HCT116 (cell line): Measurements from ENCODE around the gene IARS1. TPM values are rescaled to one million over a fixed set of nuclear protein-coding genes. Genes with fewer than 3 reads are reported as not detected.

Source experiments
- ATAC-seq: fragments of 200-7000 bp; cut with Tn5 transposase; 2 replicates; pipeline ENCODE4 v1.9.1; 2020; ENCODE audit warnings: mild to moderate bottlenecking, moderate library complexity
- BruUV-seq: library from RNA; stranded (reverse); fragments of 400-500 nt; replicated peaks from 2 replicates; lab custom pipeline; 2021; lab: Mats Ljungman, UMichigan
- CTCF ChIA-PET: fragments of 300-600 bp; sonication (Branson Sonifier 250); formaldehyde crosslinking; loops from one replicate; lab custom pipeline; 2021; ENCODE audit warnings: antibody characterized with exemption; lab: Charles Lee
- POLR2A ChIA-PET: fragments of 300-600, 350-600 bp; sonication (Branson Sonifier 250); formaldehyde crosslinking; loops from one replicate; lab custom pipeline; 2021; ENCODE audit warnings: antibody characterized with exemption; lab: Charles Lee
- RAD21 ChIA-PET, 2 experiments: fragments of 300-600 bp; sonication (Branson Sonifier 250); formaldehyde crosslinking; loops; one replicate each; lab custom pipeline; 2023; ENCODE audit warnings: low total read pairs in 2 of 2; ENCODE audit not compliant: uncharacterized antibody in 2 of 2, unreplicated experiment in 2 of 2, low non-redundant PET in 1 of 2; lab: Charles Lee
- DNase-seq: peaks from one replicate; pipeline ENCODE4 v3.0.0-alpha.2; 2010; ENCODE audit warnings: low read depth, low spot score
- H2AFZ ChIP-seq: fragments of 200-600 bp; shearing (Covaris generic), sonication (generic); 2 replicates; pipeline ENCODE4 v1.6.1; 2017; ENCODE audit warnings: low read depth, mixed run types, mixed read lengths, antibody characterized with exemption, low read length; ENCODE audit not compliant: poor library complexity, severe bottlenecking
- H3K27ac ChIP-seq: 2 replicates; pipeline ENCODE4 v1.5.1; 2012; ENCODE audit warnings: low read depth, low read length
- H3K27me3 ChIP-seq: fragments of 200-600 bp; sonication (generic); 2 replicates; pipeline ENCODE4 v1.6.1; 2016; ENCODE audit warnings: mixed run types, low read length, mixed read lengths; ENCODE audit not compliant: insufficient read depth
- H3K36me3 ChIP-seq, 2 experiments: fragments of 200-500 bp in 1 of 2; fragments of 200-600 bp in 1 of 2; sonication (Bioruptor generic) in 1 of 2; sonication (generic) in 1 of 2; 2 replicates each; pipeline versions ENCODE4 v1.5.1 to v1.6.1; 2014 to 2016; ENCODE audit warnings: low read length in 2 of 2, inconsistent platforms in 1 of 2, mixed read lengths in 1 of 2, mixed run types in 1 of 2; ENCODE audit not compliant: insufficient read depth in 2 of 2, control insufficient read depth in 1 of 2
- H3K4me1 ChIP-seq, 2 experiments: fragments of 200-600 bp in 1 of 2; sonication (generic) in 1 of 2; 2 replicates each; pipeline versions ENCODE4 v1.5.1 to v1.6.1; 2012 to 2017; ENCODE audit warnings: low read length in 2 of 2, inconsistent platforms in 1 of 2, mild to moderate bottlenecking in 1 of 2, mixed read lengths in 1 of 2, mixed run types in 1 of 2, moderate library complexity in 1 of 2; ENCODE audit not compliant: insufficient read depth in 2 of 2, control insufficient read depth in 1 of 2
- H3K4me2 ChIP-seq: fragments of 200-600 bp; sonication (generic); 2 replicates; pipeline ENCODE4 v1.6.1; 2017; ENCODE audit warnings: mixed run types, low read length, mixed read lengths
- H3K4me3 ChIP-seq, 2 experiments: fragments of 200-600 bp in 1 of 2; sonication (generic) in 1 of 2; replicated peaks in 1 of 2; 2 replicates each; pipeline ENCODE4 v1.5.1; 2011 to 2016; ENCODE audit warnings: low read length in 2 of 2, control low read depth in 1 of 2, low read depth in 1 of 2, mild to moderate bottlenecking in 1 of 2, mixed read lengths in 1 of 2, mixed run types in 1 of 2
- H3K79me2 ChIP-seq: fragments of 200-600 bp; sonication (generic); 2 replicates; pipeline ENCODE4 v1.6.1; 2017; ENCODE audit warnings: mild to moderate bottlenecking, mixed run types, low read length, moderate library complexity, mixed read lengths; ENCODE audit not compliant: insufficient read depth
- H3K9ac ChIP-seq: fragments of 200-600 bp; sonication (generic); 2 replicates; pipeline ENCODE4 v1.6.1; 2016; ENCODE audit warnings: low read length, mixed read lengths
- H3K9me2 ChIP-seq: fragments of 200-600 bp; sonication (generic), shearing (Covaris generic); 2 replicates; pipeline ENCODE4 v1.6.1; 2017; ENCODE audit warnings: mixed run types, mild to moderate bottlenecking, moderate library complexity; ENCODE audit not compliant: insufficient read depth
- H3K9me3 ChIP-seq, 2 experiments: fragments of 200-500 bp in 1 of 2; fragments of 200-600 bp in 1 of 2; sonication (Bioruptor generic) in 1 of 2; sonication (generic) in 1 of 2; 2 replicates each; pipeline ENCODE4 v1.6.1; 2014 to 2017; ENCODE audit warnings: low read length in 2 of 2, mixed read lengths in 2 of 2, inconsistent platforms in 1 of 2, low read depth in 1 of 2, mild to moderate bottlenecking in 1 of 2, mixed run types in 1 of 2, moderate library complexity in 1 of 2; ENCODE audit not compliant: control insufficient read depth in 1 of 2, insufficient read depth in 1 of 2
- H4K20me1 ChIP-seq: fragments of 200-600 bp; sonication (generic), shearing (Covaris generic); 2 replicates; pipeline ENCODE4 v1.6.1; 2017; ENCODE audit warnings: mixed run types, mild to moderate bottlenecking, moderate library complexity; ENCODE audit not compliant: insufficient read depth
- CEBPB ChIP-seq: IDR thresholded peaks from 2 replicates; pipeline ENCODE4 v1.6.1; 2012; ENCODE audit warnings: low read depth
- FOSL1 ChIP-seq: IDR thresholded peaks from 2 replicates; pipeline ENCODE4 v1.6.1; 2012; ENCODE audit warnings: low read depth
- JUND ChIP-seq: IDR thresholded peaks from 2 replicates; pipeline ENCODE4 v1.6.1; 2012
- POLR2AphosphoS5 ChIP-seq: IDR thresholded peaks from 2 replicates; pipeline ENCODE4 v1.6.1; 2011; ENCODE audit warnings: mild to moderate bottlenecking, low read depth, low read length, moderate library complexity
- RAD21 ChIP-seq: IDR thresholded peaks from 2 replicates; pipeline ENCODE4 v1.6.1; 2012; ENCODE audit warnings: low read depth, mild to moderate bottlenecking
- SIN3A ChIP-seq: IDR thresholded peaks from 2 replicates; pipeline ENCODE4 v1.6.1; 2012; ENCODE audit warnings: low read depth
- YY1 ChIP-seq: IDR thresholded peaks from 2 replicates; pipeline ENCODE4 v1.6.1; 2011; ENCODE audit warnings: low read length, low read depth, moderate library complexity, mild to moderate bottlenecking; ENCODE audit not compliant: insufficient replicate concordance; ENCODE audit errors: extremely low read depth
- ZFX ChIP-seq: fragments of 450-650 bp; IDR thresholded peaks from 2 replicates; pipeline ENCODE4 v1.6.1; 2017
- intact Hi-C: fragments of 100-400 bp; cut with micrococcal nuclease; formaldehyde crosslinking; loops from 2 replicates; pipeline ENCODE4 v1.10.0; 2022
- total RNA-seq: library from RNA; stranded (reverse); gene quantifications from one replicate; pipeline ENCODE4 v1.2.1, GENCODE V29; 2021; ENCODE audit not compliant: unreplicated experiment
- TF ChIP-seq, protein P1 (sequence below): IDR thresholded peaks from 2 replicates; pipeline ENCODE4 v1.6.1; 2012

IARS1 gene
- total RNA-seq, 1 experiment from 2014 or later = 279 TPM

GRCh38 chr9:92327283-92327850 is 33.9 kb upstream of the IARS1 start (continued):
- no peak for TF ChIP-seq SIN3A
- TF ChIP-seq CEBPB = no peak
- TF ChIP-seq, protein P1, sequence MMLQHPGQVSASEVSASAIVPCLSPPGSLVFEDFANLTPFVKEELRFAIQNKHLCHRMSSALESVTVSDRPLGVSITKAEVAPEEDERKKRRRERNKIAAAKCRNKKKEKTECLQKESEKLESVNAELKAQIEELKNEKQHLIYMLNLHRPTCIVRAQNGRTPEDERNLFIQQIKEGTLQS = no peak
- no peak for TF ChIP-seq ZFX
- no peak for TF ChIP-seq JUND
- no peak for TF ChIP-seq RAD21
- TF ChIP-seq FOSL1 = no peak
- TF ChIP-seq POLR2AphosphoS5 = no peak
- no peak for TF ChIP-seq YY1
- TF ChIP-seq, all 23 proteins: peak for 0

GRCh38 chr9:92325991-92326500 is 32.5 kb upstream of the IARS1 start:
- H3K4me3 ChIP-seq = peak overlapping the region; percentile 86 to 88
- RAD21 ChIA-PET = no interaction called here

More at GRCh38 chr9:92325991-92326500, 32.5 kb upstream of the IARS1 start:
- Histone ChIP-seq H2AFZ (peak overlapping the region; percentile 83), H3K36me3 (peaks cover 13 to 14% of the 10 kb centered on the region in 2 experiments; a peak in 3 of 4 replicates), H3K79me2 (peaks cover 31% of the 10 kb centered on the region), H4K20me1 (no peaks in the 10 kb centered on the region), H3K27me3 (no peaks in the 10 kb centered on the region), H3K9ac (peak overlapping the region; percentile 88), H3K4me2 (peak overlapping the region; percentile 82), H3K9me3 (no peaks in the 10 kb centered on the region), H3K27ac (peak overlapping the region; percentile 87), H3K4me1 (peaks cover 9 to 17% of the 10 kb centered on the region in 2 experiments; a peak in 3 of 4 replicates), H3K9me2 (no peaks in the 10 kb centered on the region)
- no TSS peak for BruUV-seq
- no peak for DNase-seq
- POLR2A ChIA-PET = interaction anchor here (1.0 kb wide), 1 partner anchor 113 kb away, joined by 4 read pairs; no protein-coding TSS in a partner anchor
- CTCF ChIA-PET = interaction anchor here (0.7 to 1.4 kb wide), 3 partner anchors 113 to 465 kb away, joined by 3 to 5 read pairs (median 3); no protein-coding TSS in a partner anchor
- peak; percentile 26 for ATAC-seq
- TF ChIP-seq POLR2AphosphoS5 = no peak
- TF ChIP-seq ZFX = peak; percentile 45; the same call in 1 of the 2 replicates
- intact Hi-C loops = loop anchor here (1.0 to 5.0 kb wide), 2 partner anchors 344 to 466 kb away; partner anchors contain the start of gene IPPK
